ENCODE measurements around the gene IGLL1. TPM values are rescaled to one million over a fixed set of nuclear protein-coding genes. Genes with fewer than 3 reads are reported as not detected.
A peak's percentile ranks its signal among the peaks of the same experiment; 100 is the strongest.
"Not testable (repeated sequence)": the region's sequence is repeated elsewhere in the genome, so short reads cannot be mapped to it uniquely, and the experiment has no call there.

Gene IGLL1
- total RNA-seq, 1 donor from 2014 or later = not detected

GRCh38 chr22:23591201-23591791 lies 11.2 kb upstream of the IGLL1 start:
- DNase-seq (ENCODE audit: low read depth) = peak; percentile 22

- DNase-seq (ENCODE audit: low read depth) = no peak
Observed at GRCh38 chr22:23583836-23584235, 3.7 kb upstream of the IGLL1 start.

GRCh38 chr22:23583153-23583552 lies 3.1 kb upstream of the IGLL1 start:
- no peak for DNase-seq (ENCODE audit: low read depth)

- no peak for DNase-seq (ENCODE audit: low read depth)
Observed at GRCh38 chr22:23581260-23581650, 1.2 kb upstream of the IGLL1 start.

- DNase-seq (ENCODE audit: low read depth) = no peak
Observed at GRCh38 chr22:23580576-23581259, 628 bp upstream of the IGLL1 start.

GRCh38 chr22:23579280-23579679 lies 810 bp downstream of the IGLL1 start:
- no peak for DNase-seq (ENCODE audit: low read depth)

GRCh38 chr22:23578306-23578705 lies 1.8 kb downstream of the IGLL1 start:
- DNase-seq (ENCODE audit: low read depth) = no peak

GRCh38 chr22:23576681-23577080 lies 3.4 kb downstream of the IGLL1 start:
- DNase-seq (ENCODE audit: low read depth) = no peak

GRCh38 chr22:23575601-23576000 lies 4.5 kb downstream of the IGLL1 start:
- DNase-seq (ENCODE audit: low read depth) = no peak

GRCh38 chr22:23574877-23575276 lies 5.2 kb downstream of the IGLL1 start:
- no peak for DNase-seq (ENCODE audit: low read depth)

- no peak for DNase-seq (ENCODE audit: low read depth)
Observed at GRCh38 chr22:23574371-23574811, 5.7 kb downstream of the IGLL1 start.

GRCh38 chr22:23573701-23574235 lies 6.3 kb downstream of the IGLL1 start:
- not testable (repeated sequence) for DNase-seq (ENCODE audit: low read depth)

- DNase-seq (ENCODE audit: low read depth) = not testable (repeated sequence)
Observed at GRCh38 chr22:23573106-23573505, 7.0 kb downstream of the IGLL1 start.

- DNase-seq (ENCODE audit: low read depth) = no peak
Observed at GRCh38 chr22:23571486-23571885, 8.6 kb downstream of the IGLL1 start.

GRCh38 chr22:23570681-23571080 lies 9.4 kb downstream of the IGLL1 start:
- DNase-seq (ENCODE audit: low read depth) = no peak

GRCh38 chr22:23569716-23570115 lies 10.4 kb downstream of the IGLL1 start:
- no peak for DNase-seq (ENCODE audit: low read depth)

GRCh38 chr22:23569291-23569690 lies 10.8 kb downstream of the IGLL1 start:
- no peak for DNase-seq (ENCODE audit: low read depth)

GRCh38 chr22:23566705-23567475 lies 13.2 kb downstream of the IGLL1 start:
- DNase-seq (ENCODE audit: low read depth) = no peak

- DNase-seq (ENCODE audit: low read depth) = no peak
Observed at GRCh38 chr22:23565915-23566704, 14.0 kb downstream of the IGLL1 start.

GRCh38 chr22:23565305-23565914 lies 14.7 kb downstream of the IGLL1 start:
- no peak for DNase-seq (ENCODE audit: low read depth)

- no peak for DNase-seq (ENCODE audit: low read depth)
Observed at GRCh38 chr22:23564276-23564675, 15.8 kb downstream of the IGLL1 start.
